Suprapubic skin (tissue), 4 donors: ENCODE results near the gene ZNF407.

Source experiments
- CTCF ChIP-seq, 2 donors: fragments of 200-600 bp in 1 of 2; fragments of 450-650 bp in 1 of 2; sonication (generic) in 1 of 2; IDR thresholded peaks; one replicate each; pipeline ENCODE4 v1.5.1; 2016 to 2019; ENCODE audit warnings: antibody characterized with exemption in 2 of 2, mild to moderate bottlenecking in 1 of 2, moderate library complexity in 1 of 2
- EP300 ChIP-seq: sonication (generic); formaldehyde crosslinking; IDR thresholded peaks from one replicate; pipeline ENCODE4 v1.6.1; 2017; ENCODE audit warnings: antibody characterized with exemption
- POLR2A ChIP-seq, 2 donors: fragments of 450-650 bp; IDR thresholded peaks; one replicate each; pipeline ENCODE4 v1.6.1; 2017; ENCODE audit warnings: antibody characterized with exemption in 2 of 2, mild to moderate bottlenecking in 2 of 2, moderate library complexity in 2 of 2
- POLR2AphosphoS5 ChIP-seq, 3 donors: sonication (generic); formaldehyde crosslinking; IDR thresholded peaks; one replicate each; pipeline ENCODE4 v1.6.1; 2017; ENCODE audit warnings: antibody characterized with exemption in 3 of 3

- TF ChIP-seq CTCF (IDR thresholded peaks at IDR 0.05) (no peak), POLR2AphosphoS5 (IDR thresholded peaks at IDR 0.05) (no peak), POLR2A (IDR thresholded peaks at IDR 0.05) (no peak), EP300 (no peak)
These were observed 339.6 kb downstream of the ZNF407 start for GRCh38 chr18:74937291-74937690.
